ENCODE data around the gene EYS. TPM values are rescaled to one million over a fixed set of nuclear protein-coding genes. Genes with fewer than 3 reads are reported as not detected.

EYS gene
- total and polyA plus RNA-seq, 2 experiments from 2014 or later = 0.04 TPM; not detected in 1

GRCh38 chr6:64084185-64084663, 1622.8 kb downstream of the EYS start:
- Histone ChIP-seq H4K20me1 (ENCODE audit: insufficient read depth) (no peaks in the 10 kb centered on the region), H3K4me2 (ENCODE audit: unreplicated experiment) (no peak overlapping the region)
- 42 to 45% methylated on average over 1 of the region's 1 CpG for WGBS, 2 experiments (ENCODE audit: low coverage in 1 of 2, low lambda C conversion rate in 2 of 2, missing lambda C conversion rate in 2 of 2)

GRCh38 chr6:64083261-64083660, 1623.8 kb downstream of the EYS start:
- H3K9me2 ChIP-seq (ENCODE audit: insufficient read depth) = no peaks in the 10 kb centered on the region
- H3K4me2 ChIP-seq (ENCODE audit: unreplicated experiment) = no peak overlapping the region
- DNase-seq = no peak
- H3F3A ChIP-seq (ENCODE audit: insufficient read depth) = no peaks in the 10 kb centered on the region
- in situ Hi-C loops (cut with MboI) = no loop called here
- no peaks in the 10 kb centered on the region for H3K36me3 ChIP-seq (ENCODE audit: low read depth)
- H3K9ac ChIP-seq = no peak overlapping the region
- no peaks in the 10 kb centered on the region for H3K79me2 ChIP-seq (ENCODE audit: insufficient read depth)
- H3K4me1 ChIP-seq (ENCODE audit: insufficient read depth) = no peaks in the 10 kb centered on the region
- no peak overlapping the region for H3K27ac ChIP-seq
- no peaks in the 10 kb centered on the region for H3K27me3 ChIP-seq (replicated peaks; ENCODE audit: insufficient read depth)
- H3K9me3 ChIP-seq (ENCODE audit: low read depth) = no peaks in the 10 kb centered on the region
- no peaks in the 10 kb centered on the region for H4K20me1 ChIP-seq (ENCODE audit: insufficient read depth)
- H3K4me3 ChIP-seq = no peak overlapping the region
- H2AFZ ChIP-seq = no peak overlapping the region
- 66 to 75% methylated on average over 2 of the region's 2 CpGs for WGBS, 2 experiments (ENCODE audit: low coverage in 1 of 2, low lambda C conversion rate in 2 of 2, missing lambda C conversion rate in 2 of 2)
- TF ChIP-seq EZH2 (IDR thresholded peaks at IDR 0.05; ENCODE audit: insufficient read depth, poor library complexity, severe bottlenecking) = no peak
- TF ChIP-seq EZH2phosphoT487 (IDR thresholded peaks at IDR 0.05; ENCODE audit: insufficient read depth, low read depth) = no peak

More at GRCh38 chr6:64084185-64084663, 1622.8 kb downstream of the EYS start:
- in situ Hi-C loops (cut with MboI) = no loop called here
- TF ChIP-seq EZH2phosphoT487 (IDR thresholded peaks at IDR 0.05; ENCODE audit: insufficient read depth, low read depth) (no peak), EZH2 (IDR thresholded peaks at IDR 0.05; ENCODE audit: insufficient read depth, poor library complexity, severe bottlenecking) (no peak)
- no peaks in the 10 kb centered on the region for H3F3A ChIP-seq (ENCODE audit: insufficient read depth)
- H3K27ac ChIP-seq = no peak overlapping the region
- no peak overlapping the region for H2AFZ ChIP-seq
- no peaks in the 10 kb centered on the region for H3K27me3 ChIP-seq (replicated peaks; ENCODE audit: insufficient read depth)
- H3K9ac ChIP-seq = no peak overlapping the region
- no peaks in the 10 kb centered on the region for H3K9me2 ChIP-seq (ENCODE audit: insufficient read depth)
- H3K36me3 ChIP-seq (ENCODE audit: low read depth) = no peaks in the 10 kb centered on the region
- no peaks in the 10 kb centered on the region for H3K79me2 ChIP-seq (ENCODE audit: insufficient read depth)
- no peaks in the 10 kb centered on the region for H3K4me1 ChIP-seq (ENCODE audit: insufficient read depth)
- no peak for DNase-seq
- H3K9me3 ChIP-seq (ENCODE audit: low read depth) = no peaks in the 10 kb centered on the region
- H3K4me3 ChIP-seq = no peak overlapping the region

- WGBS, 2 experiments (ENCODE audit: low coverage in 1 of 2, low lambda C conversion rate in 2 of 2, missing lambda C conversion rate in 2 of 2) = 2 to 4% methylated on average over 2 of the region's 2 CpGs
- no peak for DNase-seq
Observed at GRCh38 chr6:64081453-64081852, 1625.6 kb downstream of the EYS start.

GRCh38 chr6:64074981-64075380, 1632.0 kb downstream of the EYS start:
- in situ Hi-C loops (cut with MboI) = no loop called here
- no peaks in the 10 kb centered on the region for H3K9me2 ChIP-seq (ENCODE audit: insufficient read depth)
- no peak overlapping the region for H2AFZ ChIP-seq
- no peak overlapping the region for H3K4me2 ChIP-seq (ENCODE audit: unreplicated experiment)
- no peak overlapping the region for H3K4me3 ChIP-seq
- no peaks in the 10 kb centered on the region for H3K9me3 ChIP-seq (ENCODE audit: low read depth)
- no peaks in the 10 kb centered on the region for H3K36me3 ChIP-seq (ENCODE audit: low read depth)
- no peaks in the 10 kb centered on the region for H3K79me2 ChIP-seq (ENCODE audit: insufficient read depth)
- TF ChIP-seq EZH2 (IDR thresholded peaks at IDR 0.05; ENCODE audit: insufficient read depth, poor library complexity, severe bottlenecking) (no peak), EZH2phosphoT487 (IDR thresholded peaks at IDR 0.05; ENCODE audit: insufficient read depth, low read depth) (no peak)
- 33 to 38% methylated on average over 1 of the region's 1 CpG for WGBS, 2 experiments (ENCODE audit: low coverage in 1 of 2, low lambda C conversion rate in 2 of 2, missing lambda C conversion rate in 2 of 2)
- H3F3A ChIP-seq (ENCODE audit: insufficient read depth) = no peaks in the 10 kb centered on the region
- H3K27me3 ChIP-seq (replicated peaks; ENCODE audit: insufficient read depth) = no peaks in the 10 kb centered on the region
- H3K9ac ChIP-seq = no peak overlapping the region
- no peak overlapping the region for H3K27ac ChIP-seq
- no peak for DNase-seq
- no peaks in the 10 kb centered on the region for H4K20me1 ChIP-seq (ENCODE audit: insufficient read depth)
- H3K4me1 ChIP-seq (ENCODE audit: insufficient read depth) = no peaks in the 10 kb centered on the region

More at GRCh38 chr6:64081453-64081852, 1625.6 kb downstream of the EYS start:
- Histone ChIP-seq H3K9ac (no peak overlapping the region), H3K9me3 (ENCODE audit: low read depth) (no peaks in the 10 kb centered on the region), H3K27ac (no peak overlapping the region), H3K9me2 (ENCODE audit: insufficient read depth) (no peaks in the 10 kb centered on the region), H3K4me1 (ENCODE audit: insufficient read depth) (no peaks in the 10 kb centered on the region), H3K27me3 (replicated peaks; ENCODE audit: insufficient read depth) (no peaks in the 10 kb centered on the region), H2AFZ (no peak overlapping the region), H3F3A (ENCODE audit: insufficient read depth) (no peaks in the 10 kb centered on the region), H3K4me2 (ENCODE audit: unreplicated experiment) (no peak overlapping the region), H3K4me3 (no peak overlapping the region), H3K36me3 (ENCODE audit: low read depth) (no peaks in the 10 kb centered on the region), H3K79me2 (ENCODE audit: insufficient read depth) (no peaks in the 10 kb centered on the region), H4K20me1 (ENCODE audit: insufficient read depth) (no peaks in the 10 kb centered on the region)
- in situ Hi-C loops (cut with MboI) = no loop called here
- TF ChIP-seq EZH2phosphoT487 (IDR thresholded peaks at IDR 0.05; ENCODE audit: insufficient read depth, low read depth) = no peak
- no peak for TF ChIP-seq EZH2 (IDR thresholded peaks at IDR 0.05; ENCODE audit: insufficient read depth, poor library complexity, severe bottlenecking)

- no peak overlapping the region for H3K9ac ChIP-seq
- in situ Hi-C loops (cut with MboI) = no loop called here
- 19 to 33% methylated on average over 1 of the region's 1 CpG for WGBS, 2 experiments (ENCODE audit: low coverage in 1 of 2, low lambda C conversion rate in 2 of 2, missing lambda C conversion rate in 2 of 2)
Observed at GRCh38 chr6:64072686-64073085, 1634.3 kb downstream of the EYS start.

More at GRCh38 chr6:64072686-64073085, 1634.3 kb downstream of the EYS start:
- Histone ChIP-seq H2AFZ (no peak overlapping the region), H3K27me3 (replicated peaks; ENCODE audit: insufficient read depth) (no peaks in the 10 kb centered on the region), H3K4me2 (ENCODE audit: unreplicated experiment) (no peak overlapping the region), H3F3A (ENCODE audit: insufficient read depth) (no peaks in the 10 kb centered on the region), H3K27ac (no peak overlapping the region), H3K79me2 (ENCODE audit: insufficient read depth) (no peaks in the 10 kb centered on the region), H3K9me3 (ENCODE audit: low read depth) (no peaks in the 10 kb centered on the region), H3K4me3 (no peak overlapping the region), H3K4me1 (ENCODE audit: insufficient read depth) (no peaks in the 10 kb centered on the region), H3K36me3 (ENCODE audit: low read depth) (no peaks in the 10 kb centered on the region), H3K9me2 (ENCODE audit: insufficient read depth) (no peaks in the 10 kb centered on the region), H4K20me1 (ENCODE audit: insufficient read depth) (no peaks in the 10 kb centered on the region)
- no peak for TF ChIP-seq EZH2 (IDR thresholded peaks at IDR 0.05; ENCODE audit: insufficient read depth, poor library complexity, severe bottlenecking)
- TF ChIP-seq EZH2phosphoT487 (IDR thresholded peaks at IDR 0.05; ENCODE audit: insufficient read depth, low read depth) = no peak
- no peak for DNase-seq

Measured in GM23248 (cell line).